Measurements from ENCODE around the gene GP5. TPM values are rescaled to one million over a fixed set of nuclear protein-coding genes. Genes with fewer than 3 reads are reported as not detected.
A peak's percentile ranks its signal among the peaks of the same experiment; 100 is the strongest.

The GP5 gene
- total RNA-seq, 2 donors from 2014 or later = 0.09 to 0.13 TPM

- H3K4me3 ChIP-seq (ENCODE audit: low read length) = no peak overlapping the region
- H3K4me1 ChIP-seq (ENCODE audit: control insufficient read depth, insufficient read depth, low read length) = no peaks in the 10 kb centered on the region
- Mint-ChIP-seq H3K36me3 (ENCODE audit: low read depth) (no peaks in the 10 kb centered on the region), H3K27me3 (ENCODE audit: insufficient read depth) (peaks cover 32% of the 10 kb centered on the region), H3K27ac (peak overlapping the region; percentile 35), H3K4me1 (peaks cover 6% of the 10 kb centered on the region), H3K9me3 (no peaks in the 10 kb centered on the region), H3K4me3 (no peak overlapping the region)
- H3K27me3 ChIP-seq (ENCODE audit: control insufficient read depth, insufficient read depth, low read length, poor library complexity, severe bottlenecking) = peaks cover 14% of the 10 kb centered on the region
- H3K36me3 ChIP-seq (ENCODE audit: control insufficient read depth, insufficient read depth, low read length) = no peaks in the 10 kb centered on the region
- H3K9me3 ChIP-seq (ENCODE audit: control insufficient read depth, low read length) = no peaks in the 10 kb centered on the region
- no peak overlapping the region for H3K9ac ChIP-seq (ENCODE audit: extremely low read depth, low read length, poor library complexity, severe bottlenecking)
- WGBS, 2 experiments (ENCODE audit: insufficient coverage in 1 of 2, insufficient read length in 1 of 2) = 87 to 96% methylated on average over 4 to 5 of the region's 5 CpGs
- no peak for TF ChIP-seq CTCF (conservative IDR thresholded peaks at IDR 0.05)
- H3K27ac ChIP-seq (ENCODE audit: low read depth, low read length) = no peak overlapping the region
- DNase-seq = no peak
Observed at GRCh38 chr3:194346621-194347020, 52.4 kb downstream of the GP5 start.

- Histone ChIP-seq H3K9me3 (ENCODE audit: control insufficient read depth, low read length) (no peaks in the 10 kb centered on the region), H3K4me1 (ENCODE audit: control insufficient read depth, insufficient read depth, low read length) (no peaks in the 10 kb centered on the region), H3K36me3 (ENCODE audit: control insufficient read depth, insufficient read depth, low read length) (no peaks in the 10 kb centered on the region), H3K27ac (ENCODE audit: low read depth, low read length) (no peak overlapping the region), H3K9ac (ENCODE audit: extremely low read depth, low read length, poor library complexity, severe bottlenecking) (no peak overlapping the region), H3K27me3 (ENCODE audit: control insufficient read depth, insufficient read depth, low read length, poor library complexity, severe bottlenecking) (peaks cover 18% of the 10 kb centered on the region), H3K4me3 (ENCODE audit: low read length) (no peak overlapping the region)
- no peak for TF ChIP-seq CTCF (conservative IDR thresholded peaks at IDR 0.05)
- Mint-ChIP-seq H3K36me3 (ENCODE audit: low read depth) (no peaks in the 10 kb centered on the region), H3K27ac (no peak overlapping the region), H3K4me3 (no peak overlapping the region), H3K4me1 (peaks cover 6% of the 10 kb centered on the region), H3K9me3 (no peaks in the 10 kb centered on the region), H3K27me3 (ENCODE audit: insufficient read depth) (peaks cover 38% of the 10 kb centered on the region)
- no peak for DNase-seq
- WGBS, 2 experiments (ENCODE audit: insufficient coverage in 1 of 2, insufficient read length in 1 of 2) = 85 to 100% methylated on average over 3 to 9 of the region's 9 CpGs
Observed at GRCh38 chr3:194346035-194346434, 53.0 kb downstream of the GP5 start.

Other genes with a start within 250 kb of the GP5 start
- under 1 TPM in 1 of 2 donors, not detected in 1; 0.22 TPM for gene CPN2, start 47.9 kb downstream of the GP5 start, total RNA-seq
- gene LRRC15, start 29.5 kb downstream of the GP5 start, total RNA-seq = under 1 TPM in 1 of 2 donors, not detected in 1; 0.11 TPM
- 100 to 1,000 TPM in 1 of 2 donors, 10 to 100 TPM in 1; 99.7 to 125 TPM for gene ATP13A3, start 87.7 kb upstream of the GP5 start, total RNA-seq
- 10 to 100 TPM; 31.0 to 34.4 TPM for gene TMEM44, start 234.2 kb upstream of the GP5 start, total RNA-seq